HepG2 (cell line): ENCODE results near the gene VAPA. TPM values are rescaled to one million over a fixed set of nuclear protein-coding genes. Genes with fewer than 3 reads are reported as not detected.

Experiments used
- ATAC-seq: fragments of 200-7000 bp; cut with Tn5 transposase; 3 replicates; pipeline ENCODE4 v1.9.1; 2020; ENCODE audit warnings: mild to moderate bottlenecking, moderate library complexity
- BruUV-seq: library from RNA; stranded (reverse); fragments of 400-500 nt; replicated peaks from 2 replicates; lab custom pipeline; 2021; lab: Mats Ljungman, UMichigan
- CTCF ChIA-PET: fragments of 300-600 bp; formaldehyde crosslinking; extraction: SDS; loops from one replicate; lab custom pipeline; 2021; ENCODE audit warnings: low total read pairs, inconsistent platforms, low intra/inter-chr PET ratio; lab: Yijun Ruan, JAX
- POLR2A ChIA-PET: fragments of 350-600 bp; sonication (Branson Sonifier 250); formaldehyde crosslinking; loops from one replicate; lab custom pipeline; 2020; ENCODE audit warnings: antibody characterized with exemption, inconsistent platforms; lab: Yijun Ruan, JAX
- DNase-seq: peaks from one replicate; pipeline ENCODE4 v3.0.0-alpha.2; 2015; ENCODE audit warnings: low spot score
- FAIRE-seq: peaks from 3 replicates; lab custom pipeline; 2011; peaks lifted over from hg19 to GRCh38; lab: Jason Lieb, UNC
- H2AFZ ChIP-seq: one replicate; pipeline ENCODE4 v1.6.1; 2011; ENCODE audit warnings: low read length, inconsistent platforms
- H3K27ac ChIP-seq: fragments of 300-600 bp; 3 replicates; pipeline ENCODE4 v1.8.0; 2011; ENCODE audit warnings: mixed run types, mild to moderate bottlenecking, mixed read lengths, low read length, inconsistent platforms; ENCODE audit not compliant: insufficient read depth; ENCODE audit errors: extremely low read length
- H3K27me3 ChIP-seq, 2 experiments: fragments of 200-600 bp in 1 of 2; 2 replicates in 1 of 2; 3 replicates in 1 of 2; pipeline versions ENCODE4 v1.6.0 to v1.8.0; 2011; ENCODE audit warnings: low read length in 2 of 2, mild to moderate bottlenecking in 2 of 2, moderate library complexity in 2 of 2, inconsistent platforms in 1 of 2; ENCODE audit not compliant: insufficient read depth in 2 of 2, control insufficient read depth in 1 of 2
- H3K36me3 ChIP-seq, 2 experiments: fragments of 200-600 bp in 1 of 2; replicated peaks in 1 of 2; 2 replicates in 1 of 2; 3 replicates in 1 of 2; pipeline versions ENCODE4 v1.5.1 to v1.8.0; 2011; ENCODE audit warnings: low read length in 2 of 2, inconsistent platforms in 1 of 2; ENCODE audit not compliant: insufficient read depth in 2 of 2, control insufficient read depth in 1 of 2
- H3K4me1 ChIP-seq: 2 replicates; pipeline ENCODE4 v1.5.1; 2012; ENCODE audit warnings: low read length, inconsistent platforms; ENCODE audit not compliant: insufficient read depth
- H3K4me2 ChIP-seq: 2 replicates; pipeline ENCODE4 v1.6.0; 2011; ENCODE audit warnings: low read depth, low read length, inconsistent platforms
- H3K4me3 ChIP-seq, 3 experiments: fragments of 200-600 bp in 1 of 3; sonication (generic), shearing (Covaris generic) in 1 of 3; replicated peaks in 1 of 3; 2 replicates each; pipeline ENCODE4 v1.5.1; 2011 to 2016; ENCODE audit warnings: low read length in 3 of 3, inconsistent platforms in 2 of 3, low read depth in 2 of 3, mild to moderate bottlenecking in 2 of 3, control low read depth in 1 of 3, mixed read lengths in 1 of 3; ENCODE audit not compliant: insufficient read depth in 1 of 3
- H3K79me2 ChIP-seq: one replicate; pipeline ENCODE4 v1.6.1; 2011; ENCODE audit warnings: low read length, inconsistent platforms; ENCODE audit not compliant: insufficient read depth
- H3K9ac ChIP-seq: 2 replicates; pipeline ENCODE4 v1.6.0; 2011; ENCODE audit warnings: mild to moderate bottlenecking, low read depth, low read length, inconsistent platforms; ENCODE audit not compliant: insufficient read depth
- H3K9me3 ChIP-seq: 2 replicates; pipeline ENCODE4 v1.5.1; 2012; ENCODE audit warnings: mild to moderate bottlenecking, low read length
- H4K20me1 ChIP-seq: 2 replicates; pipeline ENCODE4 v1.6.0; 2011; ENCODE audit warnings: inconsistent platforms, mild to moderate bottlenecking, low read length, moderate library complexity; ENCODE audit not compliant: insufficient read depth
- ERF ChIP-seq: IDR thresholded peaks from 2 replicates; pipeline ENCODE4 v1.6.1; 2018; ENCODE audit warnings: missing biosample characterization, missing genetic modification reagents
- KAT2B ChIP-seq: fragments of 150-350 bp; IDR thresholded peaks from 2 replicates; pipeline ENCODE4 v1.6.1; 2014; ENCODE audit warnings: low read depth, low read length, borderline replicate concordance
- REPIN1 ChIP-seq: sonication (generic); formaldehyde crosslinking; IDR thresholded peaks from 2 replicates; pipeline ENCODE4 v1.8.0; 2022; ENCODE audit warnings: missing genetic modification reagents, low read depth, mild to moderate bottlenecking, borderline replicate concordance
- SMARCC2 ChIP-seq: fragments of 450-650 bp; IDR thresholded peaks from 2 replicates; pipeline ENCODE4 v1.6.1; 2017; ENCODE audit warnings: antibody characterized with exemption, mild to moderate bottlenecking
- ZFP36 ChIP-seq: fragments of 150-350 bp; IDR thresholded peaks from 2 replicates; pipeline ENCODE4 v1.6.1; 2018; ENCODE audit warnings: borderline replicate concordance, low read length, low read depth; ENCODE audit not compliant: partially characterized antibody
- ZNF251 ChIP-seq: sonication (generic); formaldehyde crosslinking; IDR thresholded peaks from 2 replicates; pipeline ENCODE4 v1.9.0; 2021; ENCODE audit warnings: mild to moderate bottlenecking, missing genetic modification reagents
- ZNF615 ChIP-seq: sonication (generic); formaldehyde crosslinking; IDR thresholded peaks from 2 replicates; pipeline ENCODE4 v1.5.0; 2020; ENCODE audit warnings: mild to moderate bottlenecking, missing genetic modification reagents, borderline replicate concordance
- ZNF710 ChIP-seq: sonication (generic); formaldehyde crosslinking; IDR thresholded peaks from 2 replicates; pipeline ENCODE4 v1.5.0; 2020; ENCODE audit warnings: mild to moderate bottlenecking, missing genetic modification reagents, borderline replicate concordance
- ZNF720 ChIP-seq: sonication (generic); formaldehyde crosslinking; IDR thresholded peaks from 2 replicates; pipeline ENCODE4 v1.4.0; 2020; ENCODE audit warnings: missing genetic modification reagents
- in situ Hi-C: cut with HindIII; loops from 2 replicates; pipeline ENCODE4 v1.10.0; 2017; ENCODE audit warnings: low pct_unique_long_range_greater_than_20kb; ENCODE audit not compliant: extremely low pct_ligation_motif_present
- intact Hi-C: fragments of 100-400 bp; cut with micrococcal nuclease; formaldehyde crosslinking; loops from one replicate; pipeline ENCODE4 v1.10.0; 2022; ENCODE audit not compliant: unreplicated experiment
- polyA plus RNA-seq, 8 experiments: library from polyadenylated mRNA; depleted of rRNA in 3 of 8; stranded (reverse) in 7 of 8; unstranded in 1 of 8; fragments of >200 nt; fragmentation: Illumina TruSeq in 4 of 8; extraction: Trizol in 4 of 8; gene quantifications; 2 replicates each; pipeline versions ENCODE4 v1.2.1 to v1.2.3, GENCODE V29; 2011 to 2016; ENCODE audit warnings: low read depth in 4 of 8, missing spikeins in 1 of 8, mixed read lengths in 1 of 8; ENCODE audit not compliant: insufficient read depth in 1 of 8
- total RNA-seq, 5 experiments: library from RNA; depleted of rRNA; stranded (reverse); fragments of >200 nt; fragmentation: Illumina TruSeq; extraction: Trizol; gene quantifications; 2 replicates each; pipeline ENCODE4 v1.2.3, GENCODE V29; 2016; ENCODE audit warnings: low read depth in 1 of 5
- TF ChIP-seq, protein P1 (sequence below): sonication (generic); formaldehyde crosslinking; IDR thresholded peaks from 2 replicates; pipeline ENCODE4 v1.8.1; 2023; ENCODE audit warnings: mild to moderate bottlenecking, missing genetic modification reagents
- TF ChIP-seq, protein P2 (sequence below), 2 experiments: fragments of 450-650 bp in 1 of 2; sonication (generic) in 1 of 2; formaldehyde crosslinking in 1 of 2; IDR thresholded peaks; 2 replicates each; pipeline versions ENCODE4 v1.6.1 to v1.8.0; 2016 to 2022; ENCODE audit warnings: antibody characterized with exemption in 1 of 2, mild to moderate bottlenecking in 1 of 2, missing genetic modification reagents in 1 of 2

VAPA gene
- total and polyA plus RNA-seq, 2 of the 13 experiments (the other 11 are each of a cell fraction or from before 2014, with no cell fraction given), result 167 to 294 TPM

GRCh38 chr18:9877655-9878014, 36.2 kb upstream of the VAPA start:
- H3K36me3 ChIP-seq, result no peaks in the 10 kb centered on the region
- no TSS peak for BruUV-seq
- H3K79me2 ChIP-seq, result no peaks in the 10 kb centered on the region
- H3K9me3 ChIP-seq, result no peaks in the 10 kb centered on the region
- peak overlapping the region in 1 of 3 experiments; percentile 30; a peak in 1 of 6 replicates for H3K4me3 ChIP-seq
- peak overlapping the region; percentile 96 for H2AFZ ChIP-seq
- H3K4me1 ChIP-seq, result peaks cover 17% of the 10 kb centered on the region
- H4K20me1 ChIP-seq, result no peaks in the 10 kb centered on the region
- H3K9ac ChIP-seq, result 0 out of 2 replicates have a peak overlapping the region, but pooled peaks have one; percentile 27
- in situ Hi-C loops (no loop called here), intact Hi-C loops (no loop called here)
- no peak for ATAC-seq
- H3K27ac ChIP-seq, result no peak overlapping the region
- POLR2A ChIA-PET, result interaction anchor here (1.3 kb wide), 2 partner anchors 36 to 71 kb away, joined by 3 to 7 read pairs; partner anchors contain the start of gene VAPA
- no peak for DNase-seq
- H3K4me2 ChIP-seq, result peak overlapping the region; percentile 59
- FAIRE-seq, result no peak
- no peaks in the 10 kb centered on the region; a peak in 1 of 5 replicates for H3K27me3 ChIP-seq
- CTCF ChIA-PET, result no interaction called here
- no peak for TF ChIP-seq KAT2B
- no peak for TF ChIP-seq ZNF615 (CRISPR knock-in tag)
- no peak for TF ChIP-seq SMARCC2
- no peak for TF ChIP-seq ZNF720 (CRISPR knock-in tag)
- TF ChIP-seq ERF, result no peak
- TF ChIP-seq ZFP36, result no peak
- TF ChIP-seq, protein P1, sequence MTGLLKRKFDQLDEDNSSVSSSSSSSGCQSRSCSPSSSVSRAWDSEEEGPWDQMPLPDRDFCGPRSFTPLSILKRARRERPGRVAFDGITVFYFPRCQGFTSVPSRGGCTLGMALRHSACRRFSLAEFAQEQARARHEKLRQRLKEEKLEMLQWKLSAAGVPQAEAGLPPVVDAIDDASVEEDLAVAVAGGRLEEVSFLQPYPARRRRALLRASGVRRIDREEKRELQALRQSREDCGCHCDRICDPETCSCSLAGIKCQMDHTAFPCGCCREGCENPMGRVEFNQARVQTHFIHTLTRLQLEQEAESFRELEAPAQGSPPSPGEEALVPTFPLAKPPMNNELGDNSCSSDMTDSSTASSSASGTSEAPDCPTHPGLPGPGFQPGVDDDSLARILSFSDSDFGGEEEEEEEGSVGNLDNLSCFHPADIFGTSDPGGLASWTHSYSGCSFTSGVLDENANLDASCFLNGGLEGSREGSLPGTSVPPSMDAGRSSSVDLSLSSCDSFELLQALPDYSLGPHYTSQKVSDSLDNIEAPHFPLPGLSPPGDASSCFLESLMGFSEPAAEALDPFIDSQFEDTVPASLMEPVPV, result no peak
- no peak for TF ChIP-seq ZNF710 (CRISPR knock-in tag)
- no peak for TF ChIP-seq REPIN1 (CRISPR knock-in tag)
- TF ChIP-seq, protein P2, sequence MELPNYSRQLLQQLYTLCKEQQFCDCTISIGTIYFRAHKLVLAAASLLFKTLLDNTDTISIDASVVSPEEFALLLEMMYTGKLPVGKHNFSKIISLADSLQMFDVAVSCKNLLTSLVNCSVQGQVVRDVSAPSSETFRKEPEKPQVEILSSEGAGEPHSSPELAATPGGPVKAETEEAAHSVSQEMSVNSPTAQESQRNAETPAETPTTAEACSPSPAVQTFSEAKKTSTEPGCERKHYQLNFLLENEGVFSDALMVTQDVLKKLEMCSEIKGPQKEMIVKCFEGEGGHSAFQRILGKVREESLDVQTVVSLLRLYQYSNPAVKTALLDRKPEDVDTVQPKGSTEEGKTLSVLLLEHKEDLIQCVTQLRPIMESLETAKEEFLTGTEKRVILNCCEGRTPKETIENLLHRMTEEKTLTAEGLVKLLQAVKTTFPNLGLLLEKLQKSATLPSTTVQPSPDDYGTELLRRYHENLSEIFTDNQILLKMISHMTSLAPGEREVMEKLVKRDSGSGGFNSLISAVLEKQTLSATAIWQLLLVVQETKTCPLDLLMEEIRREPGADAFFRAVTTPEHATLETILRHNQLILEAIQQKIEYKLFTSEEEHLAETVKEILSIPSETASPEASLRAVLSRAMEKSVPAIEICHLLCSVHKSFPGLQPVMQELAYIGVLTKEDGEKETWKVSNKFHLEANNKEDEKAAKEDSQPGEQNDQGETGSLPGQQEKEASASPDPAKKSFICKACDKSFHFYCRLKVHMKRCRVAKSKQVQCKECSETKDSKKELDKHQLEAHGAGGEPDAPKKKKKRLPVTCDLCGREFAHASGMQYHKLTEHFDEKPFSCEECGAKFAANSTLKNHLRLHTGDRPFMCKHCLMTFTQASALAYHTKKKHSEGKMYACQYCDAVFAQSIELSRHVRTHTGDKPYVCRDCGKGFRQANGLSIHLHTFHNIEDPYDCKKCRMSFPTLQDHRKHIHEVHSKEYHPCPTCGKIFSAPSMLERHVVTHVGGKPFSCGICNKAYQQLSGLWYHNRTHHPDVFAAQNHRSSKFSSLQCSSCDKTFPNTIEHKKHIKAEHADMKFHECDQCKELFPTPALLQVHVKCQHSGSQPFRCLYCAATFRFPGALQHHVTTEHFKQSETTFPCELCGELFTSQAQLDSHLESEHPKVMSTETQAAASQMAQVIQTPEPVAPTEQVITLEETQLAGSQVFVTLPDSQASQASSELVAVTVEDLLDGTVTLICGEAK (IDR thresholded peaks at IDR 0.05), result no peak
- TF ChIP-seq, protein P2 (CRISPR knock-in tag; IDR thresholded peaks at IDR 0.05), result no peak
- no peak for TF ChIP-seq ZNF251
